CD14-positive monocyte (primary cell): ENCODE measurements around the gene GATA1. TPM values are rescaled to one million over a fixed set of nuclear protein-coding genes. Genes with fewer than 3 reads are reported as not detected.

ENCODE experiments used
- DNase-seq, 3 donors: peaks; one replicate each; pipeline ENCODE4 v3.0.0-alpha.2; 2011 to 2022
- H2AFZ ChIP-seq: 2 replicates; pipeline ENCODE4 v1.6.0; 2012; ENCODE audit warnings: mild to moderate bottlenecking, low read depth, low read length, inconsistent platforms; ENCODE audit not compliant: insufficient read depth, poor library complexity, severe bottlenecking
- H3K27ac ChIP-seq, 2 donors: 1 replicate in 1 of 2; 2 replicates in 1 of 2; pipeline ENCODE4 v1.5.1; 2012 to 2013; ENCODE audit warnings: low read length in 2 of 2, control low read depth in 1 of 2, inconsistent platforms in 1 of 2, low read depth in 1 of 2, mild to moderate bottlenecking in 1 of 2
- H3K27me3 ChIP-seq, 2 donors: one replicate each; pipeline versions ENCODE4 v1.6.0 to v1.6.1; 2011 to 2013; ENCODE audit warnings: low read length in 2 of 2; ENCODE audit not compliant: control insufficient read depth in 2 of 2, insufficient read depth in 2 of 2
- H3K36me3 ChIP-seq, 2 donors: replicated peaks in 1 of 2; 1 replicate in 1 of 2; 2 replicates in 1 of 2; pipeline versions ENCODE4 v1.5.1 to v1.6.1; 2012 to 2013; ENCODE audit warnings: low read length in 2 of 2, control low read depth in 1 of 2, inconsistent platforms in 1 of 2, mild to moderate bottlenecking in 1 of 2; ENCODE audit not compliant: insufficient read depth in 2 of 2, control insufficient read depth in 1 of 2
- H3K4me1 ChIP-seq, 2 donors: 1 replicate in 1 of 2; 2 replicates in 1 of 2; pipeline versions ENCODE4 v1.5.1 to v1.6.1; 2012 to 2013; ENCODE audit warnings: low read length in 2 of 2, control low read depth in 1 of 2, inconsistent platforms in 1 of 2, mild to moderate bottlenecking in 1 of 2, moderate library complexity in 1 of 2; ENCODE audit not compliant: insufficient read depth in 2 of 2, control insufficient read depth in 1 of 2
- H3K4me2 ChIP-seq: replicated peaks from 2 replicates; pipeline ENCODE3; 2012; ENCODE audit warnings: low read length, moderate library complexity, mild to moderate bottlenecking; ENCODE audit not compliant: poor library complexity, severe bottlenecking; ENCODE audit errors: extremely low read depth
- H3K4me3 ChIP-seq, 3 experiments: fragments of 200-600 bp in 1 of 3; sonication (generic) in 1 of 3; replicated peaks in 1 of 3; 1 replicate in 2 of 3; 2 replicates in 1 of 3; pipeline ENCODE4 v1.5.1; 2011 to 2013; ENCODE audit warnings: low read length in 3 of 3, mild to moderate bottlenecking in 3 of 3, control low read depth in 2 of 3, low read depth in 2 of 3, inconsistent platforms in 1 of 3, moderate library complexity in 1 of 3
- H3K79me2 ChIP-seq: 2 replicates; pipeline ENCODE4 v1.6.0; 2012; ENCODE audit warnings: mild to moderate bottlenecking, control low read depth, inconsistent platforms, low read length, moderate library complexity; ENCODE audit not compliant: insufficient read depth
- H3K9ac ChIP-seq: 2 replicates; pipeline ENCODE4 v1.6.0; 2017; ENCODE audit warnings: low read length, mild to moderate bottlenecking; ENCODE audit not compliant: insufficient read depth, poor library complexity, severe bottlenecking
- H3K9me3 ChIP-seq, 2 donors: replicated peaks in 1 of 2; 1 replicate in 1 of 2; 2 replicates in 1 of 2; pipeline versions ENCODE4 v1.5.1 to v1.6.1; 2012 to 2013; ENCODE audit warnings: low read length in 2 of 2, control low read depth in 1 of 2; ENCODE audit not compliant: control insufficient read depth in 1 of 2, insufficient read depth in 1 of 2
- H4K20me1 ChIP-seq: 2 replicates; pipeline ENCODE4 v1.6.0; 2012; ENCODE audit warnings: mild to moderate bottlenecking, low read length, control low read depth, moderate library complexity; ENCODE audit not compliant: insufficient read depth
- H3K27ac Mint-ChIP-seq, 7 donors: one replicate each; pipeline ENCODE4 v1.8.0; 2020; ENCODE audit warnings: mild to moderate bottlenecking in 7 of 7, mixed read lengths in 7 of 7, moderate library complexity in 6 of 7, inconsistent platforms in 2 of 7
- H3K27me3 Mint-ChIP-seq, 3 donors: one replicate each; pipeline ENCODE4 v1.8.0; 2021 to 2022; ENCODE audit warnings: low read depth in 3 of 3, mild to moderate bottlenecking in 3 of 3, mixed read lengths in 3 of 3, moderate library complexity in 3 of 3, inconsistent platforms in 1 of 3
- H3K36me3 Mint-ChIP-seq, 2 donors: one replicate each; pipeline ENCODE4 v1.8.0; 2020; ENCODE audit warnings: mixed read lengths in 2 of 2, inconsistent platforms in 1 of 2, mild to moderate bottlenecking in 1 of 2
- H3K4me1 Mint-ChIP-seq: one replicate; pipeline ENCODE4 v1.8.0; 2020; ENCODE audit warnings: mild to moderate bottlenecking, mixed read lengths
- H3K4me3 Mint-ChIP-seq, 2 donors: one replicate each; pipeline ENCODE4 v1.8.0; 2020; ENCODE audit warnings: mild to moderate bottlenecking in 2 of 2, mixed read lengths in 2 of 2, moderate library complexity in 1 of 2
- H3K9me3 Mint-ChIP-seq, 7 donors: one replicate each; pipeline ENCODE4 v1.8.0; 2020 to 2022; ENCODE audit warnings: mixed read lengths in 7 of 7, mild to moderate bottlenecking in 6 of 7, moderate library complexity in 6 of 7, inconsistent platforms in 2 of 7
- WGBS: methylation state at CpG from one replicate; pipeline ENCODE4 v1.1.5; 2013; ENCODE audit warnings: missing lambda C conversion rate; ENCODE audit not compliant: insufficient coverage; 5-methylcytosine and 5-hydroxymethylcytosine counted together
- intact Hi-C, 2 donors: fragments of 100-400 bp; cut with micrococcal nuclease; formaldehyde crosslinking; loops; one replicate each; pipeline versions ENCODE4 v1.15.0 to v1.15.1; 2023
- polyA plus RNA-seq, 3 donors: library from polyadenylated mRNA; depleted of rRNA in 1 of 3; unstranded in 2 of 3; stranded (reverse) in 1 of 3; fragments of 300-500 nt in 2 of 3; fragments of >200 nt in 1 of 3; fragmentation: Illumina TruSeq in 2 of 3; gene quantifications; 1 replicate in 2 of 3; 2 replicates in 1 of 3; pipeline ENCODE4 v1.2.3, GENCODE V29; 2012 to 2021
- TF ChIP-seq, protein P1 (sequence below): fragments of 200-600 bp; IDR thresholded peaks from one replicate; pipeline ENCODE4 v1.8.0; 2022; ENCODE audit warnings: antibody characterized with exemption, mild to moderate bottlenecking

GATA1 gene
- polyA plus RNA-seq, 3 donors = not detected

GRCh38 chrX:48761674-48762471 lies 24.5 kb upstream of the GATA1 start, which contains the start of gene GLOD5:
TSS of gene GLOD5 (plus strand) at chrX:48761747. CDS start at chrX:48761791, 44 bp downstream.
- Mint-ChIP-seq H3K27ac (no peak within 1 kb of the TSS), H3K4me1 (peaks cover 3% of the 10 kb centered on the region), H3K4me3 (no peak within 1 kb of the TSS), H3K27me3 (peaks cover 0 to 14% (median 0%) of the 10 kb centered on the region in 3 donors), H3K9me3 (peaks cover 0 to 5% (median 0%) of the 10 kb centered on the region in 7 donors), H3K36me3 (no peaks in the 10 kb centered on the region)
- TF ChIP-seq, protein P1, sequence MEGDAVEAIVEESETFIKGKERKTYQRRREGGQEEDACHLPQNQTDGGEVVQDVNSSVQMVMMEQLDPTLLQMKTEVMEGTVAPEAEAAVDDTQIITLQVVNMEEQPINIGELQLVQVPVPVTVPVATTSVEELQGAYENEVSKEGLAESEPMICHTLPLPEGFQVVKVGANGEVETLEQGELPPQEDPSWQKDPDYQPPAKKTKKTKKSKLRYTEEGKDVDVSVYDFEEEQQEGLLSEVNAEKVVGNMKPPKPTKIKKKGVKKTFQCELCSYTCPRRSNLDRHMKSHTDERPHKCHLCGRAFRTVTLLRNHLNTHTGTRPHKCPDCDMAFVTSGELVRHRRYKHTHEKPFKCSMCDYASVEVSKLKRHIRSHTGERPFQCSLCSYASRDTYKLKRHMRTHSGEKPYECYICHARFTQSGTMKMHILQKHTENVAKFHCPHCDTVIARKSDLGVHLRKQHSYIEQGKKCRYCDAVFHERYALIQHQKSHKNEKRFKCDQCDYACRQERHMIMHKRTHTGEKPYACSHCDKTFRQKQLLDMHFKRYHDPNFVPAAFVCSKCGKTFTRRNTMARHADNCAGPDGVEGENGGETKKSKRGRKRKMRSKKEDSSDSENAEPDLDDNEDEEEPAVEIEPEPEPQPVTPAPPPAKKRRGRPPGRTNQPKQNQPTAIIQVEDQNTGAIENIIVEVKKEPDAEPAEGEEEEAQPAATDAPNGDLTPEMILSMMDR = no peak
- H3K79me2 ChIP-seq = no peaks in the 10 kb centered on the region
- no peak within 1 kb of the TSS for H3K27ac ChIP-seq
- no peak within 1 kb of the TSS for H3K4me3 ChIP-seq
- H3K27me3 ChIP-seq = no peaks in the 10 kb centered on the region
- no peak within 1 kb of the TSS for H3K4me2 ChIP-seq
- intact Hi-C loops = no loop called here
- H3K9me3 ChIP-seq = no peaks in the 10 kb centered on the region
- 40% methylated on average over 2 of the region's 12 CpGs for WGBS
- no peaks in the 10 kb centered on the region for H3K4me1 ChIP-seq
- H3K36me3 ChIP-seq = no peaks in the 10 kb centered on the region
- no peak within 1 kb of the TSS for H2AFZ ChIP-seq
- H4K20me1 ChIP-seq = no peaks in the 10 kb centered on the region
- no peak for DNase-seq
- H3K9ac ChIP-seq = no peak within 1 kb of the TSS

- intact Hi-C loops = no loop called here
- no peak overlapping the region for H3K9ac ChIP-seq
- no peak overlapping the region for H2AFZ ChIP-seq
- no peaks in the 10 kb centered on the region for H3K4me1 ChIP-seq
- Mint-ChIP-seq H3K27ac (no peak overlapping the region), H3K4me1 (no peaks in the 10 kb centered on the region), H3K4me3 (no peak overlapping the region), H3K27me3 (peaks cover 0 to 4% (median 1%) of the 10 kb centered on the region in 3 donors), H3K9me3 (peaks cover 0 to 8% (median 0%) of the 10 kb centered on the region in 7 donors), H3K36me3 (no peaks in the 10 kb centered on the region)
- WGBS = no CpG with 5 or more reads among the region's 6 CpGs
- TF ChIP-seq, protein P1 = no peak
- H3K79me2 ChIP-seq = no peaks in the 10 kb centered on the region
- H4K20me1 ChIP-seq = no peaks in the 10 kb centered on the region
- H3K4me3 ChIP-seq = no peak overlapping the region
- H3K36me3 ChIP-seq = no peaks in the 10 kb centered on the region
- H3K27me3 ChIP-seq = no peaks in the 10 kb centered on the region
- no peak overlapping the region for H3K27ac ChIP-seq
- no peaks in the 10 kb centered on the region for H3K9me3 ChIP-seq
- DNase-seq = no peak
- H3K4me2 ChIP-seq = no peak overlapping the region
Observed at GRCh38 chrX:48769230-48769629, 17.2 kb upstream of the GATA1 start.
